H4 (cell line): ENCODE results near the gene SND1. TPM values are rescaled to one million over a fixed set of nuclear protein-coding genes. Genes with fewer than 3 reads are reported as not detected.
"Not testable (repeated sequence)": the region's sequence is repeated elsewhere in the genome, so short reads cannot be mapped to it uniquely, and the experiment has no call there.

ENCODE experiments used
- DNase-seq: peaks from one replicate; pipeline ENCODE4 v3.0.0-alpha.2; 2015; ENCODE audit warnings: low spot score
- total RNA-seq: library from RNA; depleted of rRNA; stranded (reverse); fragments of >200 nt; shearing (Covaris generic); gene quantifications from 2 replicates; pipeline ENCODE4 v1.2.3, GENCODE V29; 2014

Gene SND1
- total RNA-seq, 1 experiment from 2014 or later, result 153 TPM

DNA sequence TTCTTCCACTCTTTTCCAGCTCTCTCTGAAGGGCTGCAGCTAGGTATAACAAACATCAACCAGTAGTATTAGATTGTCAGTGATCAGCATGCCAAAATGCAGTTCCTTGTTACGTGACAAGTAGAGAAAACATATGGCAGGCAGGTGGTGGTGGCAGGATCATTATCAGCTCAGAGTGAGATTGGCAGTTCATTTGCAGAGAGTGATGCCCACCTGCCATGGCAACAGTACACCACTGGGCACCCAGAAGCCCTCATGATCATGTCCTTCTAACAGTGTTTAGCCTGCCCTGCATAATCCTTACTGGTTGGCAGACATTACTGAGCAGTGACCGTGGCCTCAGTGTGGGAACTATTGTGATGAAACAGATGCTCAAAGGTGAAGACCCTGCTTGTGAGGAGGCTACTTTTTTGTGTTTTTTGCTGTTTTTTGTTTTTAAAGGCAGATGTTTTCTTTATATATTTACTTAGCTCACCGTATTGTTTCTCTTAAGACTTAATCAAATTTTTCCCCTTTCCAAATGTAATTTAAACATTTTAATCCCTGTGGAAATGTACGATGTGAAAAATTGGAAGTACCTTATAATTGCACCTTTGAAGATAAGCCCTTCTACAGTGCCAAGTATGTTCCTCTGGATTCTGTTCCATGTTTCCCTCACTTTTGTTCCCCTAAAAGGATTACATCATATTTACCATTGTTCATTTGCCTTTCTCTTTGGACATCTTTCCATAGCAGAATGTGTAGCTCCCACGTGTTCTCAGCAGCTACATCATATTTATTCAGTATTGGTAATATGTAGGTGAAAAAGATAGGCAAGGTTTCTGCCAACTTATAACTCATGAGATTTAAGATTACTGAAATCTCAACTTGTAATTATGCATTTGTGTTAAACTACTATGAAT is 179.6 kb downstream of the SND1 start:
- no peak for DNase-seq

GRCh38 chr7:127832592-127832991 is 180.6 kb downstream of the SND1 start:
- DNase-seq, result no peak

- no peak for DNase-seq
Observed at GRCh38 chr7:127833641-127834040, 181.6 kb downstream of the SND1 start.

DNA sequence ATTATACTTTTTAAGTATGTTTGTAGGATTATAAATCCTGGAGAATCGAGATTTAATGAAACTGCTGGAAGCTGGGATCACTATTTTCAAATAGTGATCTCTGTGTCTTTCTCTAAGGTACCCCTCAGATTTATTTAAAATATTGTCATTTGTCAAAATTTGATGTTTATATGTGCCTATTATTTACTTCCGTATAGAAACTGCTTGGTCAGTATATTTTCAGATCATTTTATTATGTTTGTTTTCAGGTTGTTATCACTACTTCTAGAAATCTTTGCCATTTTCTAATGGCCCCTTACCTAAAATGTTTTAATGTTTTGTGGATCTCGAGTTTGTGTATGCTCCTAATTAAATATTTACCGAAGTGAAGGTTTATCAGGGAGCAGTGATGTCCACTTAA is 183.7 kb downstream of the SND1 start:
- DNase-seq, result no peak

- DNase-seq, result not testable (repeated sequence)
Observed at GRCh38 chr7:127837816-127838410, 185.9 kb downstream of the SND1 start.

DNA sequence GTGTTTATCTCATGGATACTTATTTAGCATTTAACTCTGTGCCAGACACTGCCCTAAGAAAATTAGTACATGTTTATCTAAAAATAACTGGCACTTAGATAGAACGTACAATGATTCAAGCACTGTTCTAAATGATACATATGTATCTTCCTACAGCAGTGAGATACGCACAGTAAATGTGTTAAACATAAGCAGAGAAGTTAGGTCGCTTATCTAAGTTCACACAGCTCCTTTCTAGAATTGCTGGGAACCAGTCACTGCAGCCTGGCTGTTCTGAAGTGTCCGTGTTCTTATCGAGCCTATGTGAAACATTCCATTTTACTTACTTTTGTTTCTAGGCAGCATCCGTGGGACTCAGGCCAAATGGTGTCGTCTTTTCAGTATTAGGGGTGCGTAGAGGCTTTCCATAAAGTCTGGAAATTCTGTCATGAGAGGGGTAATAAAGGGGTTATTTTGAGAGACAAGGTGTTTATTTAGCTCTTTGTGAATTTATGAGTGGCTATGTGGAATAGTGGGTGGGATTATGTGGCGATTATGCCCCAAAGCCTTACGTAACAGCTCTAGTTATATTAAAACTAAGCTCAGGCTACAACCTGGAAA is 186.9 kb downstream of the SND1 start:
- DNase-seq, result no peak

DNA sequence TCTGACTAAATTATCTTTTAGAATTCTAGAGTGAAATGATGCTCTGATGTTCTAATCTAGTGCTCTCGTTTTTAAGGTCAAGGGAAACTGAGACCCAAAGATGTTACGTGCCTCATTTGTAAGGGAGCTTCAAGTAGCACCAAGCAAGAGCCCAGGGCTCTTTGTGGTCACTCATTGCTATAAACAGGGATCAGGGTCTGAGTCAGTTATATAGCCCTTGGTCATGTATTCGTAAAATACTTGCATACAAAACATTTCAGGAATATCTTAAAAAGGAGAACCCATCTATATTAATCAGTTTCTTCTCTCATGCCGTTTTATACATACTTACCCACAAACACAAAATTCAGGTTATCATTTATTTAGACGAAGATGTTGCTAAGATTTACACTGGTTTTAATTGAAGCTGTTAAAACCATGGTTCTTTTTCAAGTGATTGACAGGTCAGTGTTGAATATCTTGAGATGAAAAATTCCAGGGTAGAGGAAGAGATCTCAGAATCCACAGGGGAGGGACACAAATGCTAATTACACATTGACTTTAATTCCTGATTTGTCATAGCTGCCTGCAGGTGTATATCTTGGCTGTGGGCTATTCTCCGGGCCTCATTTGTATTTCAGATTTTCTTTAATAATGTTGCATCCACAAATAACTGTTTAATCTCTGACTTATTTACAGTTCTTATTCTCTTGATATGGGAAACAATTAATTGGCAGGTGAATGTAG is 188.4 kb downstream of the SND1 start:
- no peak for DNase-seq

DNA sequence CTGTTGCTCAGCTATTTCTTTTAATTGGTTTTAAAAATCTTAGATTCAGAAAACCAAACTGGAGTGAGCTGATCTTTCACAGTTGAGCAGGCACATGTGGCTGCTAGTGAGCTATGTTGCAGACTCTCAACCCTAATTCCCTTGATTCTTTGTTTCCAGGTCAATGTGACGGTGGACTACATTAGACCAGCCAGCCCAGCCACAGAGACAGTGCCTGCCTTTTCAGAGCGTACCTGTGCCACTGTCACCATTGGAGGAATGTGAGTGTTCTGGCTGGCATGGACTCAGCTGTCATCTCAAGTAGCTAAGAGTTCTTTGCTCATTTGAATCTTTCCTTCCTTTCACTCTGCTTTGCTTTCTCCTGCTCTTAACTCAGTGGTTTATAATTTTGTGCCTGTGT is 192.2 kb downstream of the SND1 start:
- no peak for DNase-seq

DNA sequence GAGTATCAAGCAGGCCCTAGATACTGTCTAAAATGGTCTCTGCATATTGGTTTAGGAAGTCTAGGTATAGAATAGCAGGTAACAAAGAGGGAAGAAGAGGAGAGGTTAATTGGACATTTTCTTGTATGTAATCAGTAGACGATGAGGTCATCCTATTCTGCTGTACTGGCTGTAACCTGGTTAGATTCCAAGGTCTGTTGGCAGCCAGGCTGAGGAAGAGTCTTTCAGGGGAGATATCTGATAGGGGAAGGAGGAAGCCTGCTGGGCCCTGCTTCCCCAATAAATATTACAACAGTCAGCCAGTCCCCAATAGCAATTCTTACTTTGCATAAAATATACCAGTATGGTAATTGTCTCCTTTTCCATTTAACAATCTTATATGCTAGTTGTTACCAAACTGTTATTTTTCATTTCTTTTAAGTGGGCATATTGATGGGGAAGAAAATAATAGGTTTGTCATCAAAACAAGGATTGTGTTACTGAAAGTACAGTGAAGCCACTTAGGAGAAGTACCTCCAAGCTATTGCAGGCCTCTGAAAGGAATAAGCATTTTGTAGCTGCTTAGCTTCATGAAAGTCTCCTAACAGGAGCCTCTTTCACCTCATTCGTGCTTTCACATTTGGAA is 192.8 kb downstream of the SND1 start:
- DNase-seq, result no peak

DNA sequence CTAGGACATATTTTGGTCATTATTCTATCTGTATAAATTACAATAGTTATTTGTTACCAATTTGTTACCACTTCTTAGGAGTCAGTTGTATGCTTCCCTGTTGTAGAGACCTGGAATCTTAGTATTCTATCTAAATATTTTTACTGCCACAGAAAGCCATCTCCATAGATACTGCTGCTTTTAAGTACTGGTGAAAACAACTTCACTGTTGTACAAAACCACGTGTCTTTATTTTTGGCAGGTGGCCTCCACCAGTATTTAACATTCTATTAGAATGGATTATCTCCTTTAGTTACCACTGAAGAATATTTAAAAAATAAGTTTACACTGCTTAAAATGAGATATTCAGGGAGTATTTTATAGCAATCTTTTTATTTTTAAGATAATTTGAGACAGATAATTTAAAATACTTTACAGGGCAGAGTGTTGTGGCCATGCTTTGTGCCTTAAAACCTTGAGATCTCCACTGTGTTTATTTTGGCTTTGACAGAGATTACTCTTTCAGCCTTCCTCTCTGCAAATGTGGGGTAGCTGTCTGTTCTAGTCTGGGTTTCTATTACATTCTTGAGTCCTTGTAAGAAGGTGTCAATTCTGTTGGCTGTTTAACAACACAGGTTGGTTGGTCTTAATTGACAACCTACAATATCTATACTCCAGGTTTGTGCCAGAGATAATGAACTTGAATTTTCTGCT is 193.7 kb downstream of the SND1 start:
- DNase-seq, result no peak

GRCh38 chr7:127847641-127848040 is 195.6 kb downstream of the SND1 start:
- no peak for DNase-seq

DNA sequence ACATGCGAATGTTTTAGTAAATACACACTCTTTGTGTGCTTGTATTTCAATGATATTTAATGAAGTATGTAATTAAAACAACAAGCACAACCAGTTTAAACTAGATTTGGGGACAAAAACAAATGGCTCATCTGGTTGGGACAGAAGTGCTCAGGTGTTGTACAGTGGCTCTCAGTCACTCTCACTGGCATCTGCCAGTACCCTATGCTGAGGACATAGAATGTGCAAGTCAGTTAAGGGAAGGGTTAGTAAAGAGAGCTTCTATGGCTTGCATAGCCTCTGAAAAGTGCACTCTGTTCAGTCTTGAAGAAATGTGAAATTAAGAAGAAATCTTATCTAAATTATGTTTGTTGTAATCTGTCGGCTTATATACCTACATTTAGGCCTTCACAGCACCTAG is 196.2 kb downstream of the SND1 start:
- DNase-seq, result no peak

DNA sequence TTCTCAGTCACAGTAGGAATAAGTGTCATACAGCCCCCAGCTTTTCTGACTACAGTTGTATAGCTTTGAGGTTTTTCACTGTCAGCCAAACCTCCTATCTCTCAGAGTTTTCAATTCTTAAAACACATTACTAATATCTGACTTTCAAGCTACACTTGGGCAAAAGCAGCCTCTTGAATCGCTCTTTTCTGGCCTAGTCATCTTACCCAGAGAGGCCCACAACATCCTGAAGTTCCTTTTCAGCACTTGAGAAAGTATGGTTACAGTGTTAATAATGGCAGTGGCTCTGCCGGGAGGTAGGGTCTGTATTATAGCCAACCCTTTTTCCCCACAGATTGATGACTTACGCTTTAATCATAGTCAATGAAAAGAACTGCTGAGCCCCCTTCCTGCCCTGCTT is 198.2 kb downstream of the SND1 start:
- DNase-seq, result no peak

DNA sequence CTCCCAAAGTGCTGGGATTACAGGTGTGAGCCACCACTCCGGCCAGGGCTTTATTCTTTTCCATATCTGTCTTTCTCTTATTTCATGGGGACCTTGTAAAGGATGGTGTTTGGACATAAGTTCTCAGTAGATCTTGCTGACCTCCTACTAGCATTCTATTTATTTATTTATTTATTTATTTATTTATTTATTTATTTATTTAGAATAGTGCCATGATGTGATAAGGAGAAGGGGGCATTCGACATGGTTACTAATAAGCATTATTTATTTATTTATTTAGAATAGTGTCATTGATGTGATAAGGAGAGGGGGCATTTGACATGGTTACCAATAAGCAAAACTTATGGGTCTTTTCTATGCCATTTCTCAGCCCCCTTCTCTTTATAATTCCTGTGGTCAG is 202.4 kb downstream of the SND1 start:
- no peak for DNase-seq

- DNase-seq, result no peak
Observed at GRCh38 chr7:127857464-127857841, 205.5 kb downstream of the SND1 start.

DNA sequence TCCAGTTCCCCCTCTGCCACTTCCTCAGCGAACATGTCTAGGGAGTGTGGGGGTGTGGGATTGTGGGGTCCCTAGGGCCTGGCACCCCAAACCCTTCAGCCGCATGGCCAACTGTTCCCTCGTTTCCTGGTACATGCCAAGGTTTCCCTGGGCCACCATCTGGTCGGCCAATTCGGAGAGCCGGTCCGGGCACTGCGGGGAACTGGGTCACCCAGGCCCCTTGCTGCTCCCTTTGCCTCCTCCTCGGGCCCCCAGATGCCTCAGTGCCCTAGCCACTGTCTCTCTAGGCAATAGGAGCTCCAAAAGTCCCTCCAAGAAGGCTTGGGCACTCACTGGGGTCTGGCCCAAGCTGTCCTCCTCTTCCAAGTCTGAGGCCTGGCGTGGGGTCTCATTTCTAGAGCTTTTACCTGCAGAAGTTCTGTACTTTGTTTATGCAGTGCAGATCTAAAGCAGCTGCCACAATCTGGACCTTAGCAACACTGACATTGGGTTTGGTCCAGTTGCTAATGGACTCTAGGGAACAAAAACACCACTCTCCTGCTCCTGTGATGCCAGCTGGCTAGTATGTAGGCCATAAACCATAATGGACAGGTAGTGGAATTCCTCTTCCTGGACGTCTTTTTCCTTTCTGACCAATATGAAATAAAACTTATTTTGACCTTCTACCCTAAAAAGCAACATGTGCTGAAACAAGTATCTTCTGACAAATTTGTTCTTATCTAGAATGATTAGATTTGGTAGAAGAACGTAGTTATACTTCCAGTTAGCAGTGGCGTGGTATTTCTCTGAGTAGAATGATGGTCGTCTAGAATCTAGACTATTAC is 206.3 kb downstream of the SND1 start:
- no peak for DNase-seq

DNA sequence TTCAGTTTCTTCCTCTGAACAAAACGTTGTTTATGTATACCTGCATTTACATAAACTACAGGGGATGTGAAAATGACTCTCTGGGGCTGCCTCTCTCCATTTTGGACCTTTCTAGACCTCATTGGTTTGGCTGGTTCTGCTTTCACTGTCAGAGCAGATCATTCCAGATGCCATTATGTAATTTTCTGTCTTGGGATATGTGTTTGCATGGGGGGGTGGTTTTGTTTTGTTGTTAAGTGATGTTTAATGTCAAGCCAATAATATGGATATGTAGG is 206.9 kb downstream of the SND1 start:
- no peak for DNase-seq

DNA sequence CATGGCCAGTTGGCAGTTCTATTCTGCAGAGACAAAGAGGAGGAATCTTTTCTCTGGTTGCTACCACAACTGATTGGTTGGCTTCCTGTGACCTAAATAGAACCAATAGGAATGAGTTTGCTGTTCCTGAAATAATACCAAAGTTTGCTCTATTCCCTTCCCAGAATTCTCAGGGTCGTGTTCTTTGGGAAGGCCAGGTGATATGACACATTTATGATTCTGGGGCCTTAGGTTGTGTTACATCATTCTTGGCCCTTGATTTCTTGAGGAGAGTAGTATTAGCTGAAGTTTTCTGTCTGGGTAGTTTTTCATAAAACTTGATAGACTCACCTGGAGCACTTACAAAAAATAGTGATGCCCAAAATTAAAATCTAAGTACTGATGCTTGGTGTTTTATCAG is 207.3 kb downstream of the SND1 start:
- DNase-seq, result no peak

DNA sequence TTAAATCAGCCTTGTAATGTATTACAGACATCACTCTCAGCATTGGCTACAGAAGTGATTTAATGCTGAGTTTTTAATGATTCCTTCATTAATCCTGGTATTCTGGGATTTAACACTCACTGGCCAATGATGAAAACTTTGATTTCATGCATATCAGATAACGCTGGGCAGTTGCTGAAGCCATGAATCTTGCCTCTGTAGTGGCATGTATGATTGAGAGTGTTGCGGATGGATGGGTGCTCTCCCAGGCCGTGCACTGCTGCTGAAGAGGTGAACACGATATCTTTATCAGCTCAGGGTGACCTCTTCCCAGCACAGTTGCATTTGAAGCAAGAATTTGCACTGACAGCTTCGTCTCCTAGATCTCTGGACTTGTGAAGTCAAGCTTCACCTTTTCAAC is 210.5 kb downstream of the SND1 start:
- DNase-seq, result no peak

DNA sequence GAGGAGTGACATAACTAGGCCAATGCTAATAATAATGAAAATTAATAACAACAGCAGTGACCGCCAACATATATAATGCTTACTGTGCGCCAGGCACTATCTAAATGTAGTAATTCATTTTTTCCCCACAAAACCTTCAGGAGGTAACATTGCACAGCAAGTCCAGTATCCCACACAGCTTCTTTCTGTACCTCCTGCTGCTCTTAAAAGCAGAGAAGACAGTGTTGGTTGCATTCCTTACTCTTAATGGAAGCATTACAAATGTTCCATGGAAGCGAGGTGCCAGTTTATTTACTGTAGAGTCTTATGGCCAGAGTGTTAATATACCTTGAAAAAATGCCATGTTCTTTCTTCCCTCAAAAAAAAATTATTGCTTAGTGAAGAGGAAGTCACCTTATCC is 211.1 kb downstream of the SND1 start:
- no peak for DNase-seq

DNA sequence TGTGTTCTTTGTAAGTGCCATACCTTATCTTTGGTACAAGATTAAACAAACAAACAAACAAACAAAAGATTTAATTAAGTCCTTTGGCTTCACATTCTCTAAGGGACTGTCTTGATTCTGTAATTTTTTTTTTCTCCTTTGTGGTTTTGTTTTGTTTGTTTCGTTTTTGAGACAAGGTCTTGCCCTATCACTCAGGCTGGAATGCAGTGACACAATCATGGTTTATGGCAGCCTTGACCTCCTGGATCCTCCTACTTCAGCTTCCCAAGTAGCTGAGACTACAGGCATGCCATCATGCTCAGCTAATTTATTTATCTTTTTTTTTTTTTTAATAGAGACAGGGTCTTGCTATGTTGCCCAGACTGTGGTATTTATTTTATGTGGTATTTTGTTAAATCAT is 213.5 kb downstream of the SND1 start:
- peak; percentile 78 for DNase-seq
